ENCODE data around the gene FCAR.
A peak's percentile ranks its signal among the peaks of the same experiment; 100 is the strongest.
"Not testable (repeated sequence)": the region's sequence is repeated elsewhere in the genome, so short reads cannot be mapped to it uniquely, and the experiment has no call there.

Gene FCAR

DNA sequence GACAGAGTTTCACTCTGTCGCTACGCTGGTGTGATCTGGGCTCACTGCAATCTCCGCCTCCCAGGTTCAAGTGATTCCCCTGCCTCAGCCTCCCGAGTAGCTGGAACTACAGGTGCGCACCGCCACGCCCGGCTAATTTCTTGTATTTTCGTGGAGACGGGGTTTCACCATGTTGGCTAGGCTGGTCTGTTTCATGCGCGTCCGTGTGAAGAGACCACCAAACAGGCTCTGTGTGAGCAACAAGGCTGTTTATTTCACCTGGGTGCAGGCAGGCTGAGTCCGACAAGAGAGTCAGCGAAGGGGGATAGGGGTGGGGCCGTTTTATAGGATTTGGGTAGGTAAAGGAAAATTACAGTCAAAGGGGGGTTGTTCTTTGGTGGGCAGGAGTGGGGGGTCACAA lies 20.1 kb downstream of the FCAR start:
- not testable (repeated sequence) for DNase-seq (ENCODE audit: low read depth)

DNA sequence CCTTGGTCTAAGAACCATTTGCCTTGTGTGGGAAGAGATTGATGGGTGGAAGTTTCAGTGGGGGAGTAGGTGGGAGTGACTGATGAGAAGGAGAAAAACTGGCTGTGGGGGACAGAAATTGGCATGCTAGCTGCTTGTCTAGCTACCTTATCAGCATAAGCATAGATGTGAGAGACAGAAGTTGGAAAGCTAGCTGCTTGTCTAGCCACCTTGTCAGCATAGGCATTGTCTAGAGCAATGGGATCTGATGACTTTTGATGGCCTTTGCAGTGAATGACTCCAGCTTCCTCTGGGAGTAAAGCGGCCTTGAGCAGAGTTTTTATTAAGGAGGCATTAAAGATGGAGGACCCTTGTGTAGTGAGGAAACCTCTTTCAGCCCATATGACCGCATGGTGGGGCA lies 22.0 kb downstream of the FCAR start:
- DNase-seq (ENCODE audit: low read depth) = no peak

- not testable (repeated sequence) for DNase-seq (ENCODE audit: low read depth)
Measured at GRCh38 chr19:54898685-54899084, 24.6 kb downstream of the FCAR start.

- not testable (repeated sequence) for DNase-seq (ENCODE audit: low read depth)
Measured at GRCh38 chr19:54899646-54900045, 25.6 kb downstream of the FCAR start.

GRCh38 chr19:54901153-54901552 lies 27.1 kb downstream of the FCAR start:
- DNase-seq (ENCODE audit: low read depth) = not testable (repeated sequence)

DNA sequence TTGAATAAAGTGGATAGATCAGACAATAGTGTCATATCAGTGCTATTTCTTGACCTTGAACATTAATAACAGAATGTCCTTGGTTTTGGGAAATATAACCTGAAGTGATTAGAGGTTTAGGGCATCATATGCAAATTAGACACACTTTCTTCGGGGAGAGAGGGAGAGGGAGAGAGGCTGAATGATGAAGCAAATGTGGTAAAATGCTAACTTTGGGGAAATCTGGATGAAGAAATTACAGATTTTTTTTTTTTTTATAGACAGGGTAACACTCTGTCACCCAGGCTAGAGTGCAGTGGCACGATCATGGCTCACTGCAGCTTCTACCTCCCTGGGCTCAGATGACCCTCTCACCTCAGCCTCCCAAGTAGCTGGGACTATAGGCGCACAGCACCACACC lies 28.0 kb downstream of the FCAR start:
- DNase-seq (ENCODE audit: low read depth) = no peak

- DNase-seq (ENCODE audit: low read depth) = no peak
Measured at GRCh38 chr19:54903303-54903702, 29.3 kb downstream of the FCAR start.

- not testable (repeated sequence) for DNase-seq (ENCODE audit: low read depth)
Measured at GRCh38 chr19:54904261-54904660, 30.2 kb downstream of the FCAR start.

- no peak for DNase-seq (ENCODE audit: low read depth)
Measured at GRCh38 chr19:54905421-54905802, 31.4 kb downstream of the FCAR start.

- peak; percentile 15 for DNase-seq (ENCODE audit: low read depth)
Measured at GRCh38 chr19:54905803-54906511, 31.9 kb downstream of the FCAR start, which contains the start of gene NCR1. Gene NCR1, plus strand, starts transcription at chr19:54906148. Its CDS starts 40 bp downstream, at chr19:54906188.

DNA sequence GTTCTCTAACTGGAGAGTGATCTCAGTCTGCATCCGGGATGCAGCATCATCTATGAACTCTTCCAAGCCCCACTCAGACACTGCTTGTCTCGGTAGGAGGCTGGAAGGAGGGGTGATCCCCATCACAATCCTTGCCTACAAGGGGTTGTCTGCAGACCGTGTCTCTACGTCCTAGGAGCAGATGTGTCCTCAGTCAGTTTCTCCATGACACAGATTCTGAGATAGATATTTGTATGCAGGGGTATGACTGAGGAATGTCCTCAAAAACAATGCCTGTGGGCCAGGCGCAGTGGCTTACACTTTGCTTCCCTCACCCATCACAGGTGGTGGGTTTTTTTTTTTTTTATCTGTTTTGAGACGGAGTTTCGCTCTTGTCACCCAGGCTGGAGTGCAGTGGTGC lies 32.8 kb downstream of the FCAR start:
- DNase-seq (ENCODE audit: low read depth) = no peak

GRCh38 chr19:54907899-54908298 lies 33.9 kb downstream of the FCAR start:
- not testable (repeated sequence) for DNase-seq (ENCODE audit: low read depth)

GRCh38 chr19:54916822-54917221 lies 42.8 kb downstream of the FCAR start:
- no peak for DNase-seq (ENCODE audit: low read depth)

DNA sequence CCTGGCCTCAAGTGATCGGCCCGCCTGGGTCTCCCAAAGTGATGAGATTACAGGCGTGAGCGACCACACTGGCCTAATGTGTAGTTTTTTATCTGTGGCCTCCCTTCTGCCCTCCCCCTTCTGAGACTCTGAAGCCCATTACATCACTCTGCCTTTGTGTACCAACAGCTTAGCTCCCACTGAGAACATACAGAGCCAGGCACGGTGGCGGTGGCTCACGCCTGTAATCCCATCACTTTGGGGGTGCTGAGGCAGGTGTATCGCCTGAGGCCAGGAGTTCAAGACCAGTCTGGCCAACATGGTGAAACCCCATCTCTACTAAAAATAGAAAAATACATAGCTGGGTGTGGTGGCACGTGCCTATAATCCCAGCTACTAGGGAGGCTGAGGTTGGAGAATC lies 44.5 kb downstream of the FCAR start:
- DNase-seq (ENCODE audit: low read depth) = no peak

GRCh38 chr19:54919646-54920563 lies 45.9 kb downstream of the FCAR start:
- DNase-seq (ENCODE audit: low read depth) = not testable (repeated sequence)

DNA sequence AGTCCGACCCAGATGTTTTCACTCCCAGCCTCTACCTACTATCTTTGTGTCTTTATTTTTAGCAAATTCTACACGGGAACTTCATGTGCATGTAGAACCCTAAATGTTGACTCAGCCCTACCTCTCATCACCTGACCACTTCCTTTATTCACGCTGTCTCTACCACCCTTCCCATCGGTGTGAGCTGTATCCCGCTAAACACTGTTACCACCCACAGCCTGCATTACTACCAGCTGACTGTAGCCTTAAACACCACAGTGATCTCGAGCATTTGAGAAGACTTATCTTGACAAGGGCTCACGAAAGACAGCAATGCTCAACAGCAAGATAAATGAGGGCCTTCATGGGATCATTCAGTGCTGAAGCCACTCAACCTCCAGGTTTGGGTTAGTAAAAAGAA lies 47.0 kb downstream of the FCAR start:
- no peak for DNase-seq (ENCODE audit: low read depth)

- DNase-seq (ENCODE audit: low read depth) = no peak
Measured at GRCh38 chr19:54923276-54923675, 49.2 kb downstream of the FCAR start.

GRCh38 chr19:54928299-54928698 lies 54.3 kb downstream of the FCAR start:
- no peak for DNase-seq (ENCODE audit: low read depth)

DNA sequence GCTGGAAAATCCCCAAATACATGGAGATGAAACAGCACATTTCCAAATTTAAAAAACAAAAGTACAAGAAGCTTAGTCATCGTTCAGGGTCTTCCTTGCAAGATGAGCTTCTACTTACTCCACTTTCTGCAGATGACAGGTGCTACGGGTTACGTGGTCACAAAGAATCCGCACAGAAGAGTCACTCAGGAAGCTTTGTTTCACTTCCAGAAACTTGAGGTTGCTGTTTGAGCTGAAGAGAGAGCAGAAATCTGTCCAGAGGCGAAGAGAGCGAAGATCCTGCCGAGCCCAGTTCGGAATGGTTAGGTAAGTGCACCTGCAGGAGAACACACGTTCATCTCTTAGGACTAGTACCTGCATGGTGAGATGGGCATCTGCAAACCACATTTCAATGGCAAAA lies 63.9 kb downstream of the FCAR start:
- DNase-seq (ENCODE audit: low read depth) = no peak

DNA sequence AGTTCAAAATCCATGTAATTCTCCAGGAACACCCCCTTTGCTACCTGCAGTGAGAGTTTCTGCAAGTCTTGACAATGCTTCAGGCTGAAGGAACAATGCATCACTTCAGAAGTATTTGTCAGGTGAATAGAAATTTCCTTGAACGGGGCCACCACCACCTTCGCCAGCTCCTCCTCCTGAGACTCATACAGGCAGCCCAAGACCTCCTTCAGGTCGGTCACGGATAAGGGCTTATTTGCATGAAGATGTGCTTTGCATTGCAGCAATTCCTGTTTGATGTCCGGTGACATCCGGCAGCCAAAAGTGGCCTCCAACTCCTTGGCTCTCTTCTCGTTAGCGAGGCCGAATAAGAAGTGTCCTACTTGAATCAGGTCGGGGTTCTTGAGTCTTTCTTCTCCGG lies 64.9 kb downstream of the FCAR start:
- no peak for DNase-seq (ENCODE audit: low read depth)

DNA sequence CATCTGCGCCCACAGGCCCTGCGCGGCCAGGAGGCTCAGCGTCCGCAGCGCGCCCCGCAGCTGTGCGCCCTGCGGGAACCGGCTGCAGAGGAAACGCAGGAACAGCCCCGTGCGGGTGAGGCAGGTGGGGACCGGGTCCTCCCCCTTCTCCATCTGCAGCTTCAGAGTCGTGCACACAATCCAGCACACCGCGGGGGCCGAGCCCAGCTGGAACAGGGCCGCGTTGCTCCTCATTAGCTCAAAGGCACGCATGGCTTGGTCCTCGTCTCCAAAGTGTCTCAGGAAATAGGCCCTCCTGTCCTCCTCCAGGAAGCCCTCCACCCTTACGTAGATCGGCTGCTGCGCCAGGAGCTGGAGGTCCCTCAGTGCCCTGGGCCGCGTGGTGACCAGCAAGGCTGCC lies 65.5 kb downstream of the FCAR start:
- DNase-seq (ENCODE audit: low read depth) = not testable (repeated sequence)

Measured in activated gamma-delta T cell treated with anti-CD3 and anti-CD28 coated beads, Interleukin-2, amount 50 U/mL, for 16 hours (primary cell).